Measurements from ENCODE around the gene PRUNE2.

PRUNE2 gene

GRCh38 chr9:76716085-76716672 lies 189.7 kb downstream of the PRUNE2 start:
- ChIA-PET CTCF (interaction anchor here (0.7 kb wide), 1 partner anchor 1139 kb away, joined by 4 read pairs; no protein-coding TSS in a partner anchor), POLR2A (ENCODE audit: low non-redundant PET) (no interaction called here)

GRCh38 chr9:76713381-76713780 lies 192.5 kb downstream of the PRUNE2 start:
- H3K27ac ChIP-seq: no peak overlapping the region
- ChIA-PET CTCF (interaction anchor here (2.2 kb wide), 1 partner anchor 14 kb away, joined by 8 read pairs; no protein-coding TSS in a partner anchor), POLR2A (ENCODE audit: low non-redundant PET) (no interaction called here)
- DNase-seq (ENCODE audit: low spot score): no peak
- TF ChIP-seq CTCF (conservative IDR thresholded peaks at IDR 0.05; ENCODE audit: low read depth): no peak

More at GRCh38 chr9:76716085-76716672, 189.7 kb downstream of the PRUNE2 start:
- TF ChIP-seq CTCF (conservative IDR thresholded peaks at IDR 0.05; ENCODE audit: low read depth): no peak
- H3K27ac ChIP-seq: no peak overlapping the region
- DNase-seq (ENCODE audit: low spot score): no peak

- no peak for TF ChIP-seq CTCF (conservative IDR thresholded peaks at IDR 0.05; ENCODE audit: low read depth)
- no peak for DNase-seq (ENCODE audit: low spot score)
- H3K27ac ChIP-seq: no peak overlapping the region
- CTCF ChIA-PET: no interaction called here
- POLR2A ChIA-PET (ENCODE audit: low non-redundant PET): no interaction called here
Measured at GRCh38 chr9:76709020-76709419, 196.9 kb downstream of the PRUNE2 start.

GRCh38 chr9:76707510-76707909 lies 198.4 kb downstream of the PRUNE2 start:
- TF ChIP-seq CTCF (conservative IDR thresholded peaks at IDR 0.05; ENCODE audit: low read depth): no peak
- CTCF ChIA-PET: interaction anchor here (0.8 kb wide), 1 partner anchor 260 kb away, joined by 4 read pairs; no protein-coding TSS in a partner anchor
- H3K27ac ChIP-seq: no peak overlapping the region
- no peak for DNase-seq (ENCODE audit: low spot score)
- POLR2A ChIA-PET (ENCODE audit: low non-redundant PET): no interaction called here

- ChIA-PET POLR2A (ENCODE audit: low non-redundant PET) (no interaction called here), CTCF (interaction anchor here (0.6 to 2.1 kb wide), 13 partner anchors 9 to 737 kb away, joined by 3 to 12 read pairs (median 4); no protein-coding TSS in a partner anchor)
- no peak overlapping the region for H3K27ac ChIP-seq
- peak; percentile 70 for DNase-seq (ENCODE audit: low spot score)
- peak; percentile 53 for TF ChIP-seq CTCF (conservative IDR thresholded peaks at IDR 0.05; ENCODE audit: low read depth)
Measured at GRCh38 chr9:76704593-76705204, 201.2 kb downstream of the PRUNE2 start.

- H3K27ac ChIP-seq: no peak overlapping the region
- CTCF ChIA-PET: interaction anchor here (0.6 to 2.1 kb wide), 3 partner anchors 9 to 256 kb away, joined by 3 to 12 read pairs (median 4); no protein-coding TSS in a partner anchor
- POLR2A ChIA-PET (ENCODE audit: low non-redundant PET): no interaction called here
- TF ChIP-seq CTCF (conservative IDR thresholded peaks at IDR 0.05; ENCODE audit: low read depth): no peak
- DNase-seq (ENCODE audit: low spot score): no peak
Measured at GRCh38 chr9:76703270-76703669, 202.6 kb downstream of the PRUNE2 start.
